GM12878 (cell line): Measurements from ENCODE around the gene CNPY1.

Source experiments
- CTCF ChIP-seq, 3 experiments: IDR thresholded peaks in 2 of 3; conservative IDR thresholded peaks in 1 of 3; 2 replicates each; pipeline ENCODE4 v1.5.1; 2011; ENCODE audit warnings: low read depth in 3 of 3, low read length in 3 of 3, mild to moderate bottlenecking in 3 of 3, control low read depth in 2 of 3, moderate library complexity in 2 of 3, inconsistent platforms in 1 of 3, mixed read lengths in 1 of 3; ENCODE audit not compliant: control insufficient read depth in 2 of 3, insufficient read depth in 1 of 3; ENCODE audit errors: extremely low read depth in 1 of 3
- KDM1A ChIP-seq: fragments of 200-600 bp; sonication (generic); IDR thresholded peaks from 2 replicates; pipeline ENCODE4 v1.6.1; 2016; ENCODE audit warnings: borderline replicate concordance
- KLF5 ChIP-seq: fragments of 450-650 bp; IDR thresholded peaks from 2 replicates; pipeline ENCODE4 v1.6.1; 2014; ENCODE audit warnings: mild to moderate bottlenecking; ENCODE audit not compliant: partially characterized antibody
- SUZ12 ChIP-seq: fragments of 200-600 bp; sonication (generic); IDR thresholded peaks from one replicate; pipeline ENCODE4 v1.6.1; 2018; ENCODE audit warnings: antibody characterized with exemption, mild to moderate bottlenecking; ENCODE audit not compliant: unreplicated experiment

GRCh38 chr7:155486783-155487508 lies 59.4 kb downstream of the CNPY1 start:
- TF ChIP-seq CTCF (IDR thresholded peaks at IDR 0.05 in 2 of 3, conservative IDR thresholded peaks at IDR 0.05 in 1 of 3; ENCODE audit: control insufficient read depth in 2 of 3, extremely low read depth in 1 of 3, insufficient read depth in 1 of 3, low read depth in 3 of 3, low read length in 3 of 3) (no peak), KLF5 (no peak), KDM1A (no peak), SUZ12 (no peak)
